Body of pancreas (tissue), 4 donors: ENCODE results near the gene PGGT1B. TPM values are rescaled to one million over a fixed set of nuclear protein-coding genes. Genes with fewer than 3 reads are reported as not detected.
A peak's percentile ranks its signal among the peaks of the same experiment; 100 is the strongest.

Source experiments
- ATAC-seq: fragments of 150-250 bp; one replicate; pipeline ENCODE4 v1.9.1; 2016
- DNase-seq, 4 donors: peaks; one replicate each; pipeline ENCODE4 v3.0.0-alpha.2; 2019
- H3K27ac ChIP-seq, 4 donors: fragments of 200-600 bp; sonication (generic); 1 replicate in 3 of 4; 2 replicates in 1 of 4; pipeline versions ENCODE4 v1.5.1 to v1.6.1; 2016 to 2019; ENCODE audit warnings: mild to moderate bottlenecking in 1 of 4, mixed read lengths in 1 of 4, moderate library complexity in 1 of 4
- H3K27me3 ChIP-seq, 2 donors: fragments of 200-600 bp; sonication (generic); one replicate each; pipeline ENCODE4 v1.6.0; 2016; ENCODE audit warnings: mild to moderate bottlenecking in 1 of 2
- H3K36me3 ChIP-seq, 2 donors: fragments of 200-600 bp; sonication (generic); replicated peaks in 1 of 2; 2 replicates each; pipeline ENCODE4 v1.5.1; 2016; ENCODE audit warnings: low read depth in 2 of 2; ENCODE audit not compliant: insufficient read depth in 1 of 2
- H3K4me1 ChIP-seq: fragments of 200-600 bp; sonication (generic); one replicate; pipeline ENCODE4 v1.6.0; 2016
- H3K4me3 ChIP-seq, 2 donors: fragments of 200-600 bp; sonication (generic); 1 replicate in 1 of 2; 2 replicates in 1 of 2; pipeline ENCODE4 v1.5.1; 2016 to 2019
- H3K9me3 ChIP-seq, 3 donors: fragments of 200-600 bp; sonication (generic); 1 replicate in 2 of 3; 2 replicates in 1 of 3; pipeline ENCODE4 v1.5.1; 2016
- POLR2A ChIP-seq, 3 donors: fragments of 450-650 bp; IDR thresholded peaks; one replicate each; pipeline ENCODE4 v1.6.1; 2016; ENCODE audit warnings: antibody characterized with exemption in 3 of 3, mild to moderate bottlenecking in 2 of 3
- WGBS, 2 donors: methylation state at CpG; one replicate each; pipeline ENCODE4 v1.1.5; 2017; 5-methylcytosine and 5-hydroxymethylcytosine counted together
- intact Hi-C: fragments of 100-400 bp; cut with DNase I; formaldehyde crosslinking; loops from one replicate; pipeline ENCODE4 v1.15.1; 2023
- total RNA-seq, 2 donors: library from RNA; depleted of rRNA; stranded (reverse); fragments of >200 nt; gene quantifications; one replicate each; pipeline ENCODE4 v1.1.0, GENCODE V29; 2016
- TF ChIP-seq, protein P1 (sequence below), 7 experiments: fragments of 450-650 bp in 4 of 7; fragments of 200-600 bp in 3 of 7; sonication (generic) in 3 of 7; IDR thresholded peaks; one replicate each; pipeline ENCODE4 v1.5.1; 2016 to 2019; ENCODE audit warnings: antibody characterized with exemption in 7 of 7

PGGT1B gene
- total RNA-seq, result 10 to 100 TPM in 1 of 2 donors, 1 to 10 TPM in 1; 5.6 to 10.9 TPM

DNA sequence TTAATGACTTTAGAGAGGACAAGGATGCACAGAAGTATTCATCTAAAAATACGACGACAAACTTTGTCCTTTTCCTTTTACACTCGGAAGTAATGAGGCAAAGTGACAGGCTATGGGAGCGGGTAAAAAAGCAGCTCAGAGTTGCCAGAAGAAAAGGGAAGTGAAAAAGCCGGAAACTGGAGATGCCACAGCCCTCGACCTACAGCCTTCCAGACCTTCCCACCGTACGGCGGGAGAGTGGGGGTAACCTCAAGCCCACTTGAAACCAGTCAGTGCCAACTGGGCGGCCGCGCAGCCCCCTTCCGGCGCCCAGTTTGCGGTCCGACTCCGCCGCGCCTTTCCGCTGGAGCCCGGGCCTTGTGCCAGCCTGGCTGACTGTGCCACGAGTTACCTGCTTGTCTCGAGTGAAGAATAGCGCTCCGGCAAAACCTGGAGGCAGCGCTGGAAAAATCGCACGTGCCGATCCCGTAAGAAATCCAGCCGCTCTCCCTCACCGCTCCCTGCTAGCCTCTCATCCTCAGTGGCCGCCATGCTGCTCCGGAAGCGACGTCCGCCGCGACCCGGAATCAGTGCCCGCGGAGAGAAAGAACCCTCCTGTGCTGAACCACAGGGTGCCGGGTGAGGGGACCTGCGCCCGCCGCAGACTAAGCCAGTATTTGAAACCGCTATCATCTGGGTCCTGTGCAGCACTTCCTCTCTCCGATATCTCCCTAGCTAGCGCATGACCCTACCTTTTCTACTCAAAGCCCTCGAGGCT, at the start of gene PGGT1B:
TSS of gene PGGT1B (minus strand) at position 557 of the 757 bp plus-strand sequence. CDS start at position 531, 26 bp downstream.
- peak within 1 kb of the TSS; percentile 63 to 82 (median 80) for H3K27ac ChIP-seq
- TF ChIP-seq, protein P1, sequence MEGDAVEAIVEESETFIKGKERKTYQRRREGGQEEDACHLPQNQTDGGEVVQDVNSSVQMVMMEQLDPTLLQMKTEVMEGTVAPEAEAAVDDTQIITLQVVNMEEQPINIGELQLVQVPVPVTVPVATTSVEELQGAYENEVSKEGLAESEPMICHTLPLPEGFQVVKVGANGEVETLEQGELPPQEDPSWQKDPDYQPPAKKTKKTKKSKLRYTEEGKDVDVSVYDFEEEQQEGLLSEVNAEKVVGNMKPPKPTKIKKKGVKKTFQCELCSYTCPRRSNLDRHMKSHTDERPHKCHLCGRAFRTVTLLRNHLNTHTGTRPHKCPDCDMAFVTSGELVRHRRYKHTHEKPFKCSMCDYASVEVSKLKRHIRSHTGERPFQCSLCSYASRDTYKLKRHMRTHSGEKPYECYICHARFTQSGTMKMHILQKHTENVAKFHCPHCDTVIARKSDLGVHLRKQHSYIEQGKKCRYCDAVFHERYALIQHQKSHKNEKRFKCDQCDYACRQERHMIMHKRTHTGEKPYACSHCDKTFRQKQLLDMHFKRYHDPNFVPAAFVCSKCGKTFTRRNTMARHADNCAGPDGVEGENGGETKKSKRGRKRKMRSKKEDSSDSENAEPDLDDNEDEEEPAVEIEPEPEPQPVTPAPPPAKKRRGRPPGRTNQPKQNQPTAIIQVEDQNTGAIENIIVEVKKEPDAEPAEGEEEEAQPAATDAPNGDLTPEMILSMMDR (IDR thresholded peaks at IDR 0.05), result no peak
- peak; percentile 11 to 73 (median 61) for TF ChIP-seq POLR2A (IDR thresholded peaks at IDR 0.05)
- no peaks in the 10 kb centered on the region for H3K27me3 ChIP-seq
- H3K36me3 ChIP-seq, result no peaks in the 10 kb centered on the region
- H3K9me3 ChIP-seq, result no peaks in the 10 kb centered on the region
- H3K4me3 ChIP-seq, result peak within 1 kb of the TSS; percentile 35 to 83
- H3K4me1 ChIP-seq, result peaks cover 14% of the 10 kb centered on the region
- intact Hi-C loops, result no loop called here
- 0 to 1% methylated on average over 15 to 50 of the region's 50 CpGs for WGBS, 2 donors
- DNase-seq (peak; percentile 66 to 79 (median 70)), ATAC-seq (peak; percentile 91)

DNA sequence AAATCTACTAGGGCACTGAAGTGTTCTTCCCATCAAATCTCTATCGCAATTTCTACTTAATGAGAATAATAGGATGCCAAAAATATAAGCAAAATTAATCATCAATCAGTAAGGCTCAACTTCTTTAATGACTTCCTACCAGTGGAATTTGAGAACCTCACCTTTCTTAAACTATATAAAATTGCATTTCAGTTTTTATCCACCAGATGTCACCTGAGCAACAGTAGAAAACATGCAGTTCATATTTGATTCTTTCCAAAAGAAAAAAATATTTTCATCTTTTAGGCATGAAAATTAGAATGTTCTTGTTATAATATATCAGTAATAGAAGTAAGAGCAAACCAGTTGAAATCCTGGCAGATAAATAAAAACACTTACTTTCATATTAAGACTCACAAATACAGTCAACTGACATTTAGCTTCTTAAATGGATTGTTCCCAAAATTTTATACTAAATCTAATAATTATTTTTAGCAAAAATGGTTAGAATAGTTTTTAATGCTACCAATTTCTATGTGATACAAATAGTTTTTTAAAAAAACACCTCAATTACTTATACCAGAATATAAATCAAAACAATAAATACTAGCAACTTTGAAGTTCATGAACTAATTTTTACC, 47.2 kb upstream of the PGGT1B start:
- DNase-seq, result no peak
- no peaks in the 10 kb centered on the region for H3K36me3 ChIP-seq
- TF ChIP-seq POLR2A (IDR thresholded peaks at IDR 0.05), result no peak
- TF ChIP-seq, protein P1 (IDR thresholded peaks at IDR 0.05), result peak in 6 of 7 experiments; percentile 55 to 81 (median 77)
- H3K4me1 ChIP-seq, result no peaks in the 10 kb centered on the region
- no peak overlapping the region for H3K4me3 ChIP-seq
- H3K27ac ChIP-seq, result no peak overlapping the region
- 0% methylated on average over 1 of the region's 1 CpG for WGBS, 2 donors
- intact Hi-C loops, result loop anchor here (5.0 kb wide), 1 partner anchor 277 kb away; no protein-coding TSS in a partner anchor
- ATAC-seq, result peak; percentile 62
- H3K27me3 ChIP-seq, result no peaks in the 10 kb centered on the region
- H3K9me3 ChIP-seq, result no peaks in the 10 kb centered on the region

DNA sequence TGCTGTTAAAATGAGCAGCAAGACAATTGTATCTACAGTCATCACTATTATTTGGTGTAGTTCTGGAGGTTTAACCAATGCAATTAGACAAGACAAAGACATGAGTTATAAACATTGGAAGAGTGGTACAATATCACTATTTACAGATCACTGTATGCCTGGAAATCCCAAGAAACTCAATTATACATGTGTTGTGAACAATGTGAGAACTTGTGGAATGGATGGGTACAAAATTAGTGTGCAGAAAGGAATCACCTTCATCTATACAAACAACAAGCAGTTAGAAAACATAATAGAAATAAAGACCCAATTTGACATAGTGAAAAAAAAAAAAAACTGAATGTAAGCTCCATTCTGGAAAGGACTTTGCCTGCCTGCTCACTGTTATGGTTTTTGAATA, 46.1 kb upstream of the PGGT1B start:
- intact Hi-C loops, result no loop called here
- Histone ChIP-seq H3K4me3 (no peak overlapping the region), H3K27ac (no peak overlapping the region), H3K4me1 (no peaks in the 10 kb centered on the region), H3K27me3 (no peaks in the 10 kb centered on the region), H3K36me3 (no peaks in the 10 kb centered on the region), H3K9me3 (no peaks in the 10 kb centered on the region)
- ATAC-seq (no peak), DNase-seq (no peak)
- TF ChIP-seq POLR2A (IDR thresholded peaks at IDR 0.05), result no peak
- TF ChIP-seq, protein P1 (IDR thresholded peaks at IDR 0.05), result no peak

DNA sequence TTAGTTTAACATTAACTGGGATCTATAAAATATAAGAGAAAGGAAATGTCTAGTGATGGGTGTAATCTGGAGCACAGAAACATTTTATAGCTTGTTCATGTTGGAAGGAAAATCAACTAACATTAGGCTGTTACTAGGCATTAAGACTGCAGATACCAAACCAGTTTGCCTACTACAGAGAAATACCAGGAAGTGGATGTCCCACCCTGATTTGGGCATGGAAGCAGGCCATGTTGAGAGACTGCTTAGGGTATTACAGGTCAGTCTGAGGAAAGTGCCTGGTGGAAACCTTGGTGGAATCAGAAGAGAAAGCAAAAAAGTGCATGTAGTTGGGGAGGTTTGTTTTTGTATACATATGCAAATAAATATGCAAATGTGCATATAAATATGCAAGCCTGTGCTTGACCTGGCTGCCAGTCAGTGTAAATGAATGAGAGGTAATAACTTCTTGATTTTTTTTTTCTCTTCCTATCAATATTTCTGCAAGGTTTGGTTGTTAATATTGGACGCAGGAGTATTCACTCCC, 43.4 kb upstream of the PGGT1B start:
- no peaks in the 10 kb centered on the region for H3K9me3 ChIP-seq
- TF ChIP-seq, protein P1 (IDR thresholded peaks at IDR 0.05), result no peak
- no peak for TF ChIP-seq POLR2A (IDR thresholded peaks at IDR 0.05)
- peak overlapping the region in 1 of 4 donors; percentile 1 for H3K27ac ChIP-seq
- H3K4me3 ChIP-seq, result no peak overlapping the region
- peak; percentile 79 for ATAC-seq
- H3K4me1 ChIP-seq, result no peaks in the 10 kb centered on the region
- H3K27me3 ChIP-seq, result no peaks in the 10 kb centered on the region
- intact Hi-C loops, result no loop called here
- WGBS, 2 donors, result 79 to 83% methylated on average over 1 of the region's 1 CpG
- peak in 3 of 4 donors; percentile 24 to 50 (median 44) for DNase-seq
- H3K36me3 ChIP-seq, result no peaks in the 10 kb centered on the region
